Measurements from ENCODE around the gene KCNIP2. TPM values are rescaled to one million over a fixed set of nuclear protein-coding genes. Genes with fewer than 3 reads are reported as not detected.

KCNIP2 gene
- total RNA-seq (2014; rRNA removed; shearing (Covaris generic)) (0.22 TPM in 1 of 2 replicates, not detected in the other), polyA plus RNA-seq (2016; fragmentation: Nextera tagmentation; extraction: Ambion mirVana) (0.15 and 0.24 TPM in 2 replicates)

DNA sequence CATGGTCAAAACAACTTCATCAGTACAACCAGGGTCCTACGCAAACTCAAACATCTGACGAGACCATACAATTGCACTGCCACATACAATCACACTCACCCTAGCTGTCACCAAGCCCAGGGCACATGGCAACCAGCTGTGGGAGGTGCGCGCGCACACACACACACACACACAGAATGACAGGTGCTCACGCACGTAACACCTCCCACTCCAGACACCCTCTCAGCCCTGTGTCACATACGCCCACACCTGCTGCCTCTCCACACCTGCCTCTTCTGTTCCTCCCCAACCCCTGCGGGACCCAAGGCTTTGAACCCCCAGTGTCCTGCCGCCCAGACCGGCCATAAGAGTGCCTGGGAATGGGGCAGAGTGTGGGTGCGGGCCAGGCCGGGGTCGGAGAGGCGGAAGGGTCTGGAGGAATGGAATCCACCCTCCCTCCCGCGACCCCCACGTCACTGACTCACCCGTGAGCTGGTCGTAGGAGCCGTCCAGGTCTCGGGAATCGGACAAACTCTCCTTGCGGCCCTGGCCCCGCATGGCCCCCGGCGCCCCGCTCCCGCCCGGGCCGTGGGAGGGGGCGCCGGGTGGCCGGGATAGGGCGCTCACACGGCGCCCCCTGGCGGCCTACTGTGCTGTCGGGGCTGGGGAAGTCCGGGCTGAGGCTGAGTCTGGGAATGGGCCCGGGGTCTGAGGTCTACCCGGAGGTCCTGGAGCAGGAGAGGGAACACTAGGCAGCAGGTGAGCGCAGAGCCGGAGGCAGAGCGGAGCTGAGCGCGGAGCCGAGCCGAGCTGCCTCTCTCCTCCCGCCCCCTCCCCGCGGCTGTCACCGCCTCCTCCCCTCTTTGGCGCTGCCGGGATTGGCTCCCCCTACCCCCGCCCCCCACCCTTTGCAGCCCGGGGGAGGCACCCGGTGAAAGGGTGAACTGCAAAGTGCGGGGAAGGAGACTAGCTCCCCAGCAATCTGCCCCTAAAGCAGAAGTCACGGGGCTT is at the start of gene KCNIP2:
Gene KCNIP2 (minus strand): TSS at position 769 of the 990 bp plus-strand sequence. CDS start 232 bp downstream, at position 537.
- no peaks in the 10 kb centered on the region for H3K9me3 ChIP-seq (ENCODE audit: low read depth)
- H3K27me3 ChIP-seq (replicated peaks; ENCODE audit: insufficient read depth), result no peaks in the 10 kb centered on the region
- no peak within 1 kb of the TSS for H2AFZ ChIP-seq
- no peaks in the 10 kb centered on the region for H4K20me1 ChIP-seq (ENCODE audit: insufficient read depth)
- H3K9me2 ChIP-seq (ENCODE audit: insufficient read depth), result no peaks in the 10 kb centered on the region
- DNase-seq, result no peak
- in situ Hi-C loops (cut with MboI), result no loop called here
- H3K27ac ChIP-seq, result no peak within 1 kb of the TSS
- H3K9ac ChIP-seq, result no peak within 1 kb of the TSS
- H3K4me1 ChIP-seq (ENCODE audit: insufficient read depth), result no peaks in the 10 kb centered on the region
- H3F3A ChIP-seq (ENCODE audit: insufficient read depth), result no peaks in the 10 kb centered on the region
- WGBS, 2 experiments (ENCODE audit: low coverage in 1 of 2, low lambda C conversion rate in 2 of 2, missing lambda C conversion rate in 2 of 2), result 28 to 35% methylated on average over 41 to 51 of the region's 60 CpGs
- H3K36me3 ChIP-seq (ENCODE audit: low read depth), result no peaks in the 10 kb centered on the region
- no peak within 1 kb of the TSS for H3K4me3 ChIP-seq
- H3K79me2 ChIP-seq (ENCODE audit: insufficient read depth), result no peaks in the 10 kb centered on the region
- no peak within 1 kb of the TSS for H3K4me2 ChIP-seq (ENCODE audit: unreplicated experiment)
- TF ChIP-seq EZH2 (IDR thresholded peaks at IDR 0.05; ENCODE audit: insufficient read depth, poor library complexity, severe bottlenecking) (no peak), EZH2phosphoT487 (IDR thresholded peaks at IDR 0.05; ENCODE audit: insufficient read depth, low read depth) (no peak)

DNA sequence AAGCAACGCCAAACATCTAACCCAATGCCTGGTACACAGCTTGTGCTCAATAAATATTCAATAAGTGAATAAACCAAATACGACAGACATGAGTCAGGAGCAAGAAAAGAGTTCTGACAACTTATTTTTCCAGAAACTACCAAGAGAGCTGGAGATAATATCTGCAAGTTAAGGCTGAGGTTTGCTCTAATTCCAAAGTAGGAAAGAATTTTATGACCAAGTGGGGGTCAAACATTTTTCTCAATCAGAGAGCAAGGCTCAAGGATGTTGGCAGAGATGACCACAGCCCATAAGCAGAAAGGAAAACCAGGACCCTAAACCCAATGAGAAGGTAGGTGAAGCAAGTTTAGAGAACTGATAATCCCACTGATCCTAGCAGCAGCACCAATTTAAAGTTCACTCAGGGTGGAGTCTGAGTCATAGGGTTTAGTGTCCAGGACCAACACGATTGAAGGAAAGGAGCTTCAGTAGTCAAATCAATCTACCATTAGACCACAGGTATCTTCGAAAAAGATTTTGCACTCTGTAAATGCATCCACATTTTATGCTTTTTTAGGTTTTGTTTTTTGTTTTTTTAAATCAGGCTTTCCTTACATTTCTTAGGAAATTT is 49.3 kb upstream of the KCNIP2 start:
- 88 to 90% methylated on average over 4 of the region's 4 CpGs for WGBS, 2 experiments (ENCODE audit: low coverage in 1 of 2, low lambda C conversion rate in 2 of 2, missing lambda C conversion rate in 2 of 2)

DNA sequence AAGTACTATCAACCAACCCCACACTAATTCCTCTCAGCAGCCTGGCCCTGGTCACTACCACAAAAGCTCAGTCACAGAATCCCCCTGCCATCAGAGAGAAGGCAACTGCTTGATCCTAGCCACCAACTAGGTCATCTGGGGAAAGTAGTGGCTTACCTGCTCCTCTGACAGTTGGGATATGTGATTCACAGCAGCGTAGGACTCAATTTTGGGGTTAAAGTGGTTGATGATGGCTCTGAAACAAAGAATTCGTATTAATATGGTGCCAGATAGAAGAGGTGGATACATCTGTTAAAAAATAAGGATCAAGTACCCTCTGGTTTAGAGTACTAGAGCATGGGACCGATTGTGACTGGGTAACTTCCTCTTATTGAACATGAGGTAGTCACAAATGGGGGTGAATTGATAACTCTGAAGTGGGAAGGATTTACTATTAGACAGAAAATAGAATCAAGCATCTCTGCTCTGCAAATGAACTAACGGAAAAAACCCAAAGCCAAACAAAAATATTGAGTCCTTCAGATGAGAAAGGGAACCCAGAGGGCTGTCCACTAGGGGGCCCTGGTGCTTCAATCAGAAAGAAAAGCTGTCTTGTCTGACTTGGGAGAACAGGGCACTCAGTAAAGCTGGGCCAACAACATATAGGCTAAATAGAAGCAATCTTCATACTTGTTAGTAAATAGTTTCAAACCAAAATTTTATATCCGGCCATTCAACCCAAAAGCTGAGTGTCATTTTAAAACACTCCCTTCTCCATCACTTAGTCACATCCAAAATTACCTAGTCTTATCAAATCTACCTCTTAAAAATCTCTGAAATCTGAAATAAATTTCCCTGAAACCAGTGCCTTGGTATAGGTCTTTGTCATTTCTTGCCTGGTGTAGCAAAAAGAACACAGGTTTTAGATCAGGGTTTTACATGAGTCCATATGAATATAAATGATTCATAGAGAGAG is 45.9 kb upstream of the KCNIP2 start:
- H3K9ac ChIP-seq, result no peak overlapping the region
- H3K4me1 ChIP-seq (ENCODE audit: insufficient read depth), result no peaks in the 10 kb centered on the region
- no peaks in the 10 kb centered on the region for H3K27me3 ChIP-seq (replicated peaks; ENCODE audit: insufficient read depth)
- DNase-seq, result peak; percentile 83
- TF ChIP-seq EZH2phosphoT487 (IDR thresholded peaks at IDR 0.05; ENCODE audit: insufficient read depth, low read depth) (no peak), EZH2 (IDR thresholded peaks at IDR 0.05; ENCODE audit: insufficient read depth, poor library complexity, severe bottlenecking) (no peak)
- no peak overlapping the region for H2AFZ ChIP-seq
- no peaks in the 10 kb centered on the region; the same call in 1 of the 2 replicates for H3K79me2 ChIP-seq (ENCODE audit: insufficient read depth)
- H3K4me3 ChIP-seq, result no peak overlapping the region
- no peak overlapping the region for H3K27ac ChIP-seq
- no peak overlapping the region for H3K4me2 ChIP-seq (ENCODE audit: unreplicated experiment)
- 57% methylated on average over 5 of the region's 5 CpGs for WGBS, 2 experiments (ENCODE audit: low coverage in 1 of 2, low lambda C conversion rate in 2 of 2, missing lambda C conversion rate in 2 of 2)
- H3K36me3 ChIP-seq (ENCODE audit: low read depth), result no peaks in the 10 kb centered on the region
- in situ Hi-C loops (cut with MboI), result loop anchor here (10.0 kb wide), 1 partner anchor 115 kb away; no protein-coding TSS in a partner anchor
- no peaks in the 10 kb centered on the region for H3K9me3 ChIP-seq (ENCODE audit: low read depth)
- H3F3A ChIP-seq (ENCODE audit: insufficient read depth), result no peaks in the 10 kb centered on the region
- no peaks in the 10 kb centered on the region for H3K9me2 ChIP-seq (ENCODE audit: insufficient read depth)
- H4K20me1 ChIP-seq (ENCODE audit: insufficient read depth), result no peaks in the 10 kb centered on the region

More for the DNA sequence above, 49.3 kb upstream of the KCNIP2 start:
- no peaks in the 10 kb centered on the region for H4K20me1 ChIP-seq (ENCODE audit: insufficient read depth)
- H3K9me2 ChIP-seq (ENCODE audit: insufficient read depth), result no peaks in the 10 kb centered on the region
- no peak overlapping the region for H3K9ac ChIP-seq
- H3K27me3 ChIP-seq (replicated peaks; ENCODE audit: insufficient read depth), result no peaks in the 10 kb centered on the region
- TF ChIP-seq EZH2phosphoT487 (IDR thresholded peaks at IDR 0.05; ENCODE audit: insufficient read depth, low read depth) (no peak), EZH2 (IDR thresholded peaks at IDR 0.05; ENCODE audit: insufficient read depth, poor library complexity, severe bottlenecking) (no peak)
- no peak overlapping the region for H3K27ac ChIP-seq
- no peaks in the 10 kb centered on the region for H3K4me1 ChIP-seq (ENCODE audit: insufficient read depth)
- peaks cover 8% of the 10 kb centered on the region; the same call in 1 of the 2 replicates for H3F3A ChIP-seq (ENCODE audit: insufficient read depth)
- in situ Hi-C loops (cut with MboI), result no loop called here
- no peaks in the 10 kb centered on the region; the same call in 1 of the 2 replicates for H3K79me2 ChIP-seq (ENCODE audit: insufficient read depth)
- no peak overlapping the region for H3K4me3 ChIP-seq
- no peak overlapping the region for H3K4me2 ChIP-seq (ENCODE audit: unreplicated experiment)
- peak; percentile 43 for DNase-seq
- no peaks in the 10 kb centered on the region for H3K36me3 ChIP-seq (ENCODE audit: low read depth)
- H2AFZ ChIP-seq, result no peak overlapping the region
- H3K9me3 ChIP-seq (ENCODE audit: low read depth), result no peaks in the 10 kb centered on the region

Measured in GM23248 (cell line).